H7 (cell line): ENCODE measurements around the gene PSMD3. TPM values are rescaled to one million over a fixed set of nuclear protein-coding genes. Genes with fewer than 3 reads are reported as not detected.
A peak's percentile ranks its signal among the peaks of the same experiment; 100 is the strongest.

Experiments
- DNase-seq: peaks from one replicate; pipeline ENCODE4 v3.0.0; 2012
- H3K27me3 ChIP-seq: 2 replicates; pipeline ENCODE4 v1.6.0; 2011; ENCODE audit warnings: mild to moderate bottlenecking, low read length; ENCODE audit not compliant: control insufficient read depth, insufficient read depth
- H3K36me3 ChIP-seq: replicated peaks from 2 replicates; pipeline ENCODE4 v1.5.1; 2011; ENCODE audit warnings: low read length; ENCODE audit not compliant: control insufficient read depth, insufficient read depth
- H3K4me3 ChIP-seq: 2 replicates; pipeline ENCODE4 v1.5.1; 2011; ENCODE audit warnings: low read depth, mild to moderate bottlenecking, control low read depth, low read length, moderate library complexity; ENCODE audit not compliant: insufficient read depth
- total RNA-seq: library from RNA; depleted of rRNA; stranded (reverse); fragments of >200 nt; shearing (Covaris generic); gene quantifications from 2 replicates; pipeline ENCODE4 v1.2.3, GENCODE V29; 2014

PSMD3 gene
- total RNA-seq, 1 experiment from 2014 or later: 325 TPM

GRCh38 chr17:39970157-39970692, 10.4 kb upstream of the PSMD3 start:
- Histone ChIP-seq H3K36me3 (no peaks in the 10 kb centered on the region), H3K27me3 (no peaks in the 10 kb centered on the region; the same call in 1 of the 2 replicates), H3K4me3 (no peak overlapping the region)
- DNase-seq: no peak

- Histone ChIP-seq H3K36me3 (no peaks in the 10 kb centered on the region), H3K27me3 (no peaks in the 10 kb centered on the region; the same call in 1 of the 2 replicates), H3K4me3 (no peak overlapping the region)
- no peak for DNase-seq
These were observed 9.5 kb upstream of the PSMD3 start for GRCh38 chr17:39971076-39971603.

GRCh38 chr17:39972271-39972670, 8.3 kb upstream of the PSMD3 start:
- Histone ChIP-seq H3K4me3 (no peak overlapping the region), H3K27me3 (no peaks in the 10 kb centered on the region; the same call in 1 of the 2 replicates), H3K36me3 (no peaks in the 10 kb centered on the region)
- DNase-seq: no peak

GRCh38 chr17:39973496-39973895, 7.1 kb upstream of the PSMD3 start:
- Histone ChIP-seq H3K36me3 (no peaks in the 10 kb centered on the region), H3K4me3 (no peak overlapping the region), H3K27me3 (no peaks in the 10 kb centered on the region; the same call in 1 of the 2 replicates)
- no peak for DNase-seq

GRCh38 chr17:39974433-39974832, 6.2 kb upstream of the PSMD3 start:
- no peak overlapping the region for H3K4me3 ChIP-seq
- no peak for DNase-seq
- H3K36me3 ChIP-seq: no peaks in the 10 kb centered on the region
- no peaks in the 10 kb centered on the region; the same call in 1 of the 2 replicates for H3K27me3 ChIP-seq

- no peaks in the 10 kb centered on the region for H3K36me3 ChIP-seq
- no peaks in the 10 kb centered on the region; the same call in 1 of the 2 replicates for H3K27me3 ChIP-seq
- H3K4me3 ChIP-seq: no peak overlapping the region
- no peak for DNase-seq
These were observed 4.8 kb upstream of the PSMD3 start for GRCh38 chr17:39975801-39976200.

- no peaks in the 10 kb centered on the region for H3K27me3 ChIP-seq
- H3K36me3 ChIP-seq: peaks cover 1% of the 10 kb centered on the region
- no peak overlapping the region; the same call in 1 of the 2 replicates for H3K4me3 ChIP-seq
- DNase-seq: no peak
These were observed 1.5 kb upstream of the PSMD3 start for GRCh38 chr17:39979016-39979670.

- H3K27me3 ChIP-seq: no peaks in the 10 kb centered on the region
- H3K4me3 ChIP-seq: peak overlapping the region; percentile 99
- DNase-seq: peak; percentile 76
- peaks cover 8% of the 10 kb centered on the region for H3K36me3 ChIP-seq
These were observed 685 bp upstream of the PSMD3 start for GRCh38 chr17:39979893-39980350.

GRCh38 chr17:39981207-39981741, 667 bp downstream of the PSMD3 start:
- Histone ChIP-seq H3K27me3 (no peaks in the 10 kb centered on the region), H3K4me3 (peak overlapping the region; percentile 99), H3K36me3 (peaks cover 21% of the 10 kb centered on the region)
- peak; percentile 56 for DNase-seq

GRCh38 chr17:39981766-39982375, 1.3 kb downstream of the PSMD3 start:
- no peaks in the 10 kb centered on the region for H3K27me3 ChIP-seq
- peak overlapping the region; percentile 99 for H3K4me3 ChIP-seq
- H3K36me3 ChIP-seq: peaks cover 26% of the 10 kb centered on the region
- no peak for DNase-seq

- no peak for DNase-seq
- Histone ChIP-seq H3K36me3 (peaks cover 75% of the 10 kb centered on the region), H3K27me3 (no peaks in the 10 kb centered on the region), H3K4me3 (no peak overlapping the region)
These were observed 7.7 kb downstream of the PSMD3 start for GRCh38 chr17:39988206-39988810.

GRCh38 chr17:39994448-39994847, 13.8 kb downstream of the PSMD3 start:
- Histone ChIP-seq H3K4me3 (no peak overlapping the region), H3K27me3 (no peaks in the 10 kb centered on the region), H3K36me3 (peaks cover 60% of the 10 kb centered on the region)
- DNase-seq: no peak

- DNase-seq: no peak
- Histone ChIP-seq H3K27me3 (no peaks in the 10 kb centered on the region), H3K4me3 (no peak overlapping the region), H3K36me3 (peaks cover 50% of the 10 kb centered on the region)
These were observed 14.8 kb downstream of the PSMD3 start for GRCh38 chr17:39995438-39995837.

- Histone ChIP-seq H3K36me3 (peaks cover 48% of the 10 kb centered on the region), H3K4me3 (no peak overlapping the region), H3K27me3 (no peaks in the 10 kb centered on the region)
- DNase-seq: peak; percentile 24
These were observed 15.6 kb downstream of the PSMD3 start for GRCh38 chr17:39996162-39996561.
